H1 (cell line): ENCODE results near the gene HRH2. TPM values are rescaled to one million over a fixed set of nuclear protein-coding genes. Genes with fewer than 3 reads are reported as not detected.

Source experiments
- CTCF ChIA-PET: fragments of 300-600 bp; sonication (Branson Sonifier 250); formaldehyde crosslinking; loops from one replicate; lab custom pipeline; 2021; ENCODE audit not compliant: partially characterized antibody; lab: Charles Lee
- POLR2A ChIA-PET: fragments of 300-600 bp; sonication (Branson Sonifier 250); formaldehyde crosslinking; loops from one replicate; lab custom pipeline; 2021; ENCODE audit warnings: inconsistent platforms; ENCODE audit not compliant: partially characterized antibody; lab: Charles Lee
- DNase-seq, 2 experiments: peaks; one replicate each; pipeline versions ENCODE4 v3.0.0 to v3.0.0-alpha.2; 2010 to 2022; ENCODE audit warnings: low spot score in 2 of 2, low read depth in 1 of 2, mixed read lengths in 1 of 2
- FAIRE-seq: peaks from 2 replicates; lab custom pipeline; 2011; peaks lifted over from hg19 to GRCh38; lab: Jason Lieb, UNC
- H2AFZ ChIP-seq: 2 replicates; pipeline ENCODE4 v1.8.1; 2012; ENCODE audit warnings: low read length, inconsistent platforms
- H2AK5ac ChIP-seq: 2 replicates; pipeline ENCODE4 v1.6.1; 2013; ENCODE audit warnings: low read depth, low read length
- H2BK120ac ChIP-seq: replicated peaks from 2 replicates; pipeline ENCODE3; 2013; ENCODE audit warnings: low read depth, low read length, inconsistent platforms
- H2BK12ac ChIP-seq: 2 replicates; pipeline ENCODE4 v1.6.1; 2013; ENCODE audit warnings: low read depth, low read length
- H2BK15ac ChIP-seq: 2 replicates; pipeline ENCODE4 v1.6.1; 2013; ENCODE audit warnings: low read length
- H2BK20ac ChIP-seq: 2 replicates; pipeline ENCODE4 v1.6.1; 2013; ENCODE audit warnings: low read length
- H2BK5ac ChIP-seq: 2 replicates; pipeline ENCODE4 v1.6.1; 2013; ENCODE audit warnings: low read depth, low read length
- H3K14ac ChIP-seq: 2 replicates; pipeline ENCODE4 v1.6.1; 2013; ENCODE audit warnings: inconsistent platforms; ENCODE audit not compliant: insufficient read length
- H3K18ac ChIP-seq: 2 replicates; pipeline ENCODE4 v1.6.1; 2013; ENCODE audit warnings: low read length; ENCODE audit errors: extremely low read depth
- H3K23ac ChIP-seq: 2 replicates; pipeline ENCODE4 v1.6.1; 2013; ENCODE audit warnings: inconsistent platforms; ENCODE audit not compliant: insufficient read length
- H3K23me2 ChIP-seq: 2 replicates; pipeline ENCODE4 v1.6.1; 2013; ENCODE audit warnings: low read depth, low read length
- H3K27ac ChIP-seq: 2 replicates; pipeline ENCODE4 v1.6.1; 2011; ENCODE audit warnings: low read depth, low read length, inconsistent platforms
- H3K27me3 ChIP-seq, 4 experiments: replicated peaks in 1 of 4; 1 replicate in 1 of 4; 2 replicates in 3 of 4; pipeline versions ENCODE4 v1.6.1 to v1.8.1; 2011 to 2013; ENCODE audit warnings: low read length in 3 of 4, mild to moderate bottlenecking in 3 of 4, inconsistent platforms in 2 of 4, mixed read lengths in 2 of 4, moderate library complexity in 1 of 4; ENCODE audit not compliant: control insufficient read depth in 3 of 4, insufficient read depth in 3 of 4; ENCODE audit errors: extremely low read depth in 1 of 4
- H3K36me3 ChIP-seq, 4 experiments: 2 replicates each; pipeline versions ENCODE4 v1.6.1 to v1.8.1; 2011 to 2013; ENCODE audit warnings: mild to moderate bottlenecking in 4 of 4, low read length in 3 of 4, moderate library complexity in 2 of 4, control low read depth in 1 of 4, inconsistent platforms in 1 of 4; ENCODE audit not compliant: insufficient read depth in 4 of 4, control insufficient read depth in 2 of 4
- H3K4ac ChIP-seq: replicated peaks from 2 replicates; pipeline ENCODE3; 2013; ENCODE audit warnings: low read length, low read depth, mixed read lengths, inconsistent platforms; ENCODE audit not compliant: insufficient read length
- H3K4me1 ChIP-seq, 4 experiments: replicated peaks in 1 of 4; 1 replicate in 1 of 4; 2 replicates in 3 of 4; pipeline versions ENCODE4 v1.6.1 to v1.8.1; 2011 to 2013; ENCODE audit warnings: low read length in 3 of 4, inconsistent platforms in 2 of 4, mixed read lengths in 1 of 4; ENCODE audit not compliant: insufficient read depth in 4 of 4, control insufficient read depth in 3 of 4
- H3K4me2 ChIP-seq, 2 experiments: 2 replicates each; pipeline versions ENCODE4 v1.6.1 to v1.8.1; 2011 to 2013; ENCODE audit warnings: low read depth in 2 of 2, low read length in 2 of 2, control low read depth in 1 of 2, inconsistent platforms in 1 of 2, mild to moderate bottlenecking in 1 of 2; ENCODE audit not compliant: insufficient read depth in 1 of 2
- H3K4me3 ChIP-seq, 4 experiments: fragments of 200-600, 300-600 bp in 1 of 4; sonication (generic), shearing (Covaris generic), sonication (Bioruptor Twin) in 1 of 4; 2 replicates each; pipeline versions ENCODE4 v1.5.1 to v1.8.1; 2011 to 2016; ENCODE audit warnings: low read length in 4 of 4, low read depth in 3 of 4, control low read depth in 2 of 4, inconsistent platforms in 2 of 4, mild to moderate bottlenecking in 2 of 4, mixed read lengths in 1 of 4, moderate library complexity in 1 of 4; ENCODE audit not compliant: insufficient read depth in 2 of 4; ENCODE audit errors: extremely low read depth in 1 of 4
- H3K56ac ChIP-seq: replicated peaks from 2 replicates; pipeline ENCODE3; 2013; ENCODE audit warnings: low read depth, mild to moderate bottlenecking, mixed read lengths, low read length, inconsistent platforms; ENCODE audit not compliant: insufficient read length
- H3K79me1 ChIP-seq: 2 replicates; pipeline ENCODE4 v1.6.1; 2013; ENCODE audit warnings: low read depth, low read length, control low read depth
- H3K79me2 ChIP-seq, 2 experiments: 2 replicates each; pipeline versions ENCODE4 v1.6.1 to v1.8.1; 2012 to 2013; ENCODE audit warnings: low read length in 2 of 2, mild to moderate bottlenecking in 2 of 2, inconsistent platforms in 1 of 2; ENCODE audit not compliant: insufficient read depth in 2 of 2, control insufficient read depth in 1 of 2
- H3K9ac ChIP-seq, 4 experiments: replicated peaks in 1 of 4; 1 replicate in 1 of 4; 2 replicates in 3 of 4; pipeline versions ENCODE4 v1.6.1 to v1.8.1; 2011 to 2013; ENCODE audit warnings: low read depth in 3 of 4, low read length in 3 of 4, control low read depth in 2 of 4, mild to moderate bottlenecking in 2 of 4, moderate library complexity in 2 of 4, inconsistent platforms in 1 of 4; ENCODE audit errors: extremely low read depth in 1 of 4
- H3K9me3 ChIP-seq, 2 experiments: 2 replicates each; pipeline versions ENCODE4 v1.6.1 to v1.8.1; 2012 to 2013; ENCODE audit warnings: mild to moderate bottlenecking in 2 of 2, moderate library complexity in 2 of 2, control low read depth in 1 of 2, inconsistent platforms in 1 of 2, low read depth in 1 of 2, low read length in 1 of 2, mixed read lengths in 1 of 2; ENCODE audit not compliant: insufficient read depth in 2 of 2
- H4K20me1 ChIP-seq, 2 experiments: replicated peaks in 1 of 2; 2 replicates each; pipeline versions ENCODE3 to v1.8.1; 2011 to 2013; ENCODE audit warnings: inconsistent platforms in 2 of 2, low read length in 2 of 2, mild to moderate bottlenecking in 1 of 2; ENCODE audit not compliant: insufficient read depth in 2 of 2, control insufficient read depth in 1 of 2
- H4K5ac ChIP-seq: 2 replicates; pipeline ENCODE4 v1.6.1; 2013; ENCODE audit warnings: low read length, low read depth, mixed read lengths, inconsistent platforms; ENCODE audit not compliant: insufficient read length
- H4K8ac ChIP-seq: 2 replicates; pipeline ENCODE4 v1.8.0; 2013; ENCODE audit warnings: mild to moderate bottlenecking, moderate library complexity, low read length, inconsistent platforms; ENCODE audit not compliant: insufficient read depth; ENCODE audit errors: extremely low read depth
- H4K91ac ChIP-seq: replicated peaks from 2 replicates; pipeline ENCODE3; 2013; ENCODE audit warnings: low read length, mixed read lengths, inconsistent platforms; ENCODE audit not compliant: insufficient read length
- CBX8 ChIP-seq: fragments of 300-800, 300-1000 bp; sonication (generic); IDR thresholded peaks from 2 replicates; pipeline ENCODE4 v1.7.1; 2016; ENCODE audit warnings: low read depth, low read length, borderline replicate concordance
- CREB1 ChIP-seq: IDR thresholded peaks from 2 replicates; pipeline ENCODE4 v1.6.1; 2012; ENCODE audit warnings: inconsistent platforms
- EP300 ChIP-seq, 2 experiments: IDR thresholded peaks; 1 replicate in 1 of 2; 2 replicates in 1 of 2; pipeline ENCODE4 v1.6.1; 2011 to 2012; ENCODE audit warnings: low read depth in 2 of 2, low read length in 2 of 2, mild to moderate bottlenecking in 2 of 2, borderline replicate concordance in 1 of 2, inconsistent platforms in 1 of 2, moderate library complexity in 1 of 2
- PHF8 ChIP-seq: fragments of 200-600 bp; sonication (generic); conservative IDR thresholded peaks from 2 replicates; pipeline ENCODE4 v1.7.1; 2012; ENCODE audit warnings: low read depth, mild to moderate bottlenecking, inconsistent platforms, low read length, moderate library complexity
- POLR2AphosphoS5 ChIP-seq: IDR thresholded peaks from 2 replicates; pipeline ENCODE4 v1.6.1; 2011; ENCODE audit warnings: low read depth, low read length
- RAD21 ChIP-seq, 2 experiments: IDR thresholded peaks in 1 of 2; conservative IDR thresholded peaks in 1 of 2; 2 replicates each; pipeline ENCODE4 v1.6.1; 2011; ENCODE audit warnings: low read depth in 2 of 2, low read length in 2 of 2, improper control_type of control experiment in 1 of 2, inconsistent platforms in 1 of 2, mild to moderate bottlenecking in 1 of 2, moderate library complexity in 1 of 2
- RBBP5 ChIP-seq: IDR thresholded peaks from 2 replicates; pipeline ENCODE4 v1.7.1; 2012; ENCODE audit warnings: low read depth, mild to moderate bottlenecking, inconsistent platforms, low read length, moderate library complexity, borderline replicate concordance
- SIN3A ChIP-seq, 2 experiments: IDR thresholded peaks in 1 of 2; conservative IDR thresholded peaks in 1 of 2; 2 replicates each; pipeline ENCODE4 v1.6.1; 2011 to 2012; ENCODE audit warnings: low read length in 2 of 2, improper control_type of control experiment in 1 of 2, low read depth in 1 of 2, mild to moderate bottlenecking in 1 of 2
- SP4 ChIP-seq: IDR thresholded peaks from 2 replicates; pipeline ENCODE4 v1.6.1; 2012; ENCODE audit warnings: low read length, inconsistent platforms
- YY1 ChIP-seq: IDR thresholded peaks from 2 replicates; pipeline ENCODE4 v1.6.1; 2011; ENCODE audit warnings: low read depth, mild to moderate bottlenecking, low read length
- WGBS, 2 experiments: shearing (Covaris generic) in 1 of 2; methylation state at CpG; one replicate each; pipeline versions ENCODE4 v1.1.6 to v1.1.7; 2013 to 2015; ENCODE audit warnings: low lambda C conversion rate in 2 of 2, mixed read lengths in 2 of 2, inconsistent platforms in 1 of 2, low coverage in 1 of 2, missing lambda C conversion rate in 1 of 2; ENCODE audit not compliant: insufficient replicate concordance in 2 of 2, insufficient coverage in 1 of 2, insufficient read length in 1 of 2; ENCODE audit errors: extremely low coverage in 1 of 2, missing lambda C conversion rate in 1 of 2; 5-methylcytosine and 5-hydroxymethylcytosine counted together
- polyA plus RNA-seq, 7 experiments: library from polyadenylated mRNA; depleted of rRNA in 3 of 7; stranded (reverse) in 5 of 7; unstranded in 2 of 7; fragments of >200 nt in 5 of 7; fragments of 200-250 nt in 2 of 7; gene quantifications; 1 replicate in 5 of 7; 2 replicates in 1 of 7; 4 replicates in 1 of 7; pipeline versions ENCODE4 v1.2.1 to v1.2.3, GENCODE V29; 2011 to 2013; ENCODE audit warnings: missing spikeins in 2 of 7, mixed read lengths in 2 of 7
- total RNA-seq: library from RNA; stranded (reverse); fragmentation: NEBNext Ultra II Directional; extraction: Animal tissue kit (Norgen Biotek cat#: 25700); gene quantifications from 2 replicates; pipeline ENCODE4 v1.2.1, GENCODE V29; 2021
- TF ChIP-seq, protein P1 (sequence below): IDR thresholded peaks from 2 replicates; pipeline ENCODE4 v1.6.1; 2011; ENCODE audit warnings: low read length, improper control_type of control experiment
- TF ChIP-seq, protein P2 (sequence below): IDR thresholded peaks from 2 replicates; pipeline ENCODE4 v1.6.1; 2011; ENCODE audit warnings: low read depth, mild to moderate bottlenecking, low read length; ENCODE audit not compliant: insufficient read depth

HRH2 gene
- total and polyA plus RNA-seq, 2 of the 8 experiments (the other 6 are each of a cell fraction or from before 2014, with no cell fraction given): 7.8 to 8.1 TPM

- Histone ChIP-seq H3K56ac (no peak overlapping the region), H2AK5ac (no peak overlapping the region), H3K27ac (no peak overlapping the region), H4K91ac (no peak overlapping the region), H3K79me1 (no peaks in the 10 kb centered on the region), H4K5ac (no peak overlapping the region), H3K14ac (no peak overlapping the region), H3K79me2 (no peaks in the 10 kb centered on the region), H2AFZ (no peak overlapping the region), H3K23me2 (no peaks in the 10 kb centered on the region; the same call in 1 of the 2 replicates), H3K4ac (no peak overlapping the region), H4K8ac (no peak overlapping the region), H2BK12ac (no peak overlapping the region), H3K23ac (no peak overlapping the region), H2BK20ac (no peak overlapping the region), H4K20me1 (no peaks in the 10 kb centered on the region), H3K4me3 (no peak overlapping the region), H3K18ac (no peak overlapping the region), H2BK120ac (no peak overlapping the region), H2BK15ac (no peak overlapping the region), H3K4me1 (no peaks in the 10 kb centered on the region), H3K36me3 (no peaks in the 10 kb centered on the region), H3K27me3 (no peaks in the 10 kb centered on the region; a peak in 1 of 7 replicates), H3K9ac (no peak overlapping the region), H2BK5ac (no peak overlapping the region), H3K9me3 (peaks cover 31 to 36% of the 10 kb centered on the region in 2 experiments), H3K4me2 (no peak overlapping the region)
- 96% methylated on average over 3 of the region's 3 CpGs; no CpG with 5 or more reads in 1 of the 2 experiments for WGBS, 2 experiments
- POLR2A ChIA-PET: no interaction called here
- DNase-seq (no peak), FAIRE-seq (no peak)
- CTCF ChIA-PET: interaction anchor here (1.2 kb wide), 1 partner anchor 55 kb away, joined by 3 read pairs; no protein-coding TSS in a partner anchor
- TF ChIP-seq RAD21 (IDR thresholded peaks at IDR 0.05 in 1 of 2, conservative IDR thresholded peaks at IDR 0.05 in 1 of 2; ENCODE audit: low read depth in 2 of 2, low read length in 2 of 2) (no peak), CREB1 (no peak), CBX8 (no peak), SP4 (no peak), POLR2AphosphoS5 (no peak), EP300 (IDR thresholded peaks at IDR 0.05; ENCODE audit: borderline replicate concordance in 1 of 2, low read depth in 2 of 2, low read length in 2 of 2) (no peak), PHF8 (no peak), SIN3A (conservative IDR thresholded peaks at IDR 0.05 in 1 of 2, IDR thresholded peaks at IDR 0.05 in 1 of 2; ENCODE audit: low read depth in 1 of 2, low read length in 2 of 2) (no peak), RBBP5 (no peak), YY1 (no peak)
- TF ChIP-seq, protein P1, sequence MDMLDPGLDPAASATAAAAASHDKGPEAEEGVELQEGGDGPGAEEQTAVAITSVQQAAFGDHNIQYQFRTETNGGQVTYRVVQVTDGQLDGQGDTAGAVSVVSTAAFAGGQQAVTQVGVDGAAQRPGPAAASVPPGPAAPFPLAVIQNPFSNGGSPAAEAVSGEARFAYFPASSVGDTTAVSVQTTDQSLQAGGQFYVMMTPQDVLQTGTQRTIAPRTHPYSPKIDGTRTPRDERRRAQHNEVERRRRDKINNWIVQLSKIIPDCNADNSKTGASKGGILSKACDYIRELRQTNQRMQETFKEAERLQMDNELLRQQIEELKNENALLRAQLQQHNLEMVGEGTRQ: no peak
- TF ChIP-seq, protein P2, sequence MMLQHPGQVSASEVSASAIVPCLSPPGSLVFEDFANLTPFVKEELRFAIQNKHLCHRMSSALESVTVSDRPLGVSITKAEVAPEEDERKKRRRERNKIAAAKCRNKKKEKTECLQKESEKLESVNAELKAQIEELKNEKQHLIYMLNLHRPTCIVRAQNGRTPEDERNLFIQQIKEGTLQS: no peak
Measured at GRCh38 chr5:175646251-175646650, 11.6 kb upstream of the HRH2 start.
